Spleen (tissue), 11 donors: ENCODE measurements around the gene CYTH2. TPM values are rescaled to one million over a fixed set of nuclear protein-coding genes. Genes with fewer than 3 reads are reported as not detected.

Experiments
- DNase-seq: peaks from one replicate; pipeline ENCODE4 v3.0.0-alpha.2; 2020
- H3K27ac ChIP-seq, 8 donors: fragments of 200-600 bp; sonication (generic) in 7 of 8; 1 replicate in 4 of 8; 2 replicates in 4 of 8; pipeline versions ENCODE4 v1.5.0 to v1.8.0; 2016 to 2021; ENCODE audit warnings: inconsistent platforms in 4 of 8, mild to moderate bottlenecking in 4 of 8, moderate library complexity in 1 of 8
- H3K27me3 ChIP-seq, 7 donors: fragments of 200-600 bp; sonication (generic) in 6 of 7; replicated peaks in 1 of 7; 1 replicate in 4 of 7; 2 replicates in 3 of 7; pipeline versions ENCODE4 v1.5.0 to v1.8.0; 2016 to 2021; ENCODE audit warnings: inconsistent platforms in 3 of 7, mild to moderate bottlenecking in 1 of 7
- H3K36me3 ChIP-seq, 6 donors: fragments of 200-600 bp; sonication (generic) in 5 of 6; 1 replicate in 4 of 6; 2 replicates in 2 of 6; pipeline versions ENCODE4 v1.5.0 to v1.8.0; 2016 to 2021; ENCODE audit warnings: inconsistent platforms in 2 of 6
- H3K4me1 ChIP-seq, 6 donors: fragments of 200-600 bp; sonication (generic) in 5 of 6; 1 replicate in 3 of 6; 2 replicates in 3 of 6; pipeline versions ENCODE4 v1.5.0 to v1.8.0; 2016 to 2021; ENCODE audit warnings: inconsistent platforms in 3 of 6
- H3K4me3 ChIP-seq, 8 donors: fragments of 200-600 bp; sonication (generic) in 7 of 8; 1 replicate in 4 of 8; 2 replicates in 4 of 8; pipeline versions ENCODE4 v1.5.0 to v1.8.0; 2016 to 2021; ENCODE audit warnings: inconsistent platforms in 4 of 8, mild to moderate bottlenecking in 4 of 8, moderate library complexity in 2 of 8
- H3K9me3 ChIP-seq, 8 donors: fragments of 200-600 bp; sonication (generic) in 7 of 8; 1 replicate in 4 of 8; 2 replicates in 4 of 8; pipeline versions ENCODE4 v1.5.0 to v1.8.0; 2016 to 2021; ENCODE audit warnings: inconsistent platforms in 4 of 8
- POLR2A ChIP-seq, 3 donors: fragments of 450-650 bp; IDR thresholded peaks; one replicate each; pipeline ENCODE4 v1.5.1; 2017; ENCODE audit warnings: antibody characterized with exemption in 3 of 3, mild to moderate bottlenecking in 1 of 3
- POLR2AphosphoS5 ChIP-seq, 3 donors: sonication (generic); formaldehyde crosslinking; IDR thresholded peaks; one replicate each; pipeline ENCODE4 v1.5.1; 2017; ENCODE audit warnings: antibody characterized with exemption in 3 of 3
- WGBS, 5 donors: extraction: QIAGEN DNeasy Blood & Tissue Kit in 3 of 5; methylation state at CpG; one replicate each; pipeline versions ENCODE4 v1.1.5 to v1.1.7; 2013 to 2018; 5-methylcytosine and 5-hydroxymethylcytosine counted together
- intact Hi-C: fragments of 100-400 bp; cut with DNase I; formaldehyde crosslinking; loops from one replicate; pipeline ENCODE4 v1.15.0; 2023; ENCODE audit warnings: low total_unique reads
- polyA plus RNA-seq, 3 donors: library from polyadenylated mRNA; stranded (reverse); fragments of 200-250 nt; gene quantifications; one replicate each; pipeline ENCODE4 v1.2.1, GENCODE V29; 2013
- total RNA-seq, 7 donors: library from RNA; depleted of rRNA in 3 of 7; stranded (reverse); fragments of >200 nt in 3 of 7; fragmentation: NEBNext Ultra II Directional in 4 of 7; extraction: Animal tissue kit (Norgen Biotek cat#: 25700) in 4 of 7; gene quantifications; one replicate each; pipeline versions ENCODE4 v1.1.0 to v1.2.1, GENCODE V29; 2016 to 2021
- TF ChIP-seq, protein P1 (sequence below), 11 experiments: fragments of 200-600 bp in 7 of 11; fragments of 450-650 bp in 4 of 11; sonication (generic) in 4 of 11; IDR thresholded peaks in 8 of 11; conservative IDR thresholded peaks in 3 of 11; 1 replicate in 7 of 11; 2 replicates in 4 of 11; pipeline versions ENCODE4 v1.4.0 to v1.8.0; 2016 to 2021; ENCODE audit warnings: antibody characterized with exemption in 11 of 11, inconsistent platforms in 4 of 11, mild to moderate bottlenecking in 1 of 11
- donor health status: healthy with polysubstance abuse.
- donor health status: DM: no; HTN: no; CAD: no; lungs with moderate emphysema.
- donor health status: DM: no; HTN: no; CAD: no.
- donor health status: Bipolar disorder and iron deficiency.
- donor health status: healthy.
- donor health status: DM: no; HTN: no; CAD: no.
- donor health status: DM: yes; HTN: yes; CAD: no.

CYTH2 gene
- total and polyA plus RNA-seq, 10 donors, result 22.6 to 66.4 (median 40.7) TPM

- no peak for DNase-seq
- Histone ChIP-seq H3K27ac (no peak overlapping the region), H3K27me3 (no peaks in the 10 kb centered on the region), H3K9me3 (no peaks in the 10 kb centered on the region), H3K4me1 (peaks cover 10 to 46% (median 27%) of the 10 kb centered on the region in 6 donors), H3K36me3 (peaks cover 0 to 83% (median 81%) of the 10 kb centered on the region in 6 donors), H3K4me3 (no peak overlapping the region)
- whole genome bisulfite sequencing, 5 donors, result 88 to 92% (median 91%) methylated on average over 12 to 14 of the region's 14 CpGs
- intact Hi-C loops, result no loop called here
- TF ChIP-seq, protein P1, sequence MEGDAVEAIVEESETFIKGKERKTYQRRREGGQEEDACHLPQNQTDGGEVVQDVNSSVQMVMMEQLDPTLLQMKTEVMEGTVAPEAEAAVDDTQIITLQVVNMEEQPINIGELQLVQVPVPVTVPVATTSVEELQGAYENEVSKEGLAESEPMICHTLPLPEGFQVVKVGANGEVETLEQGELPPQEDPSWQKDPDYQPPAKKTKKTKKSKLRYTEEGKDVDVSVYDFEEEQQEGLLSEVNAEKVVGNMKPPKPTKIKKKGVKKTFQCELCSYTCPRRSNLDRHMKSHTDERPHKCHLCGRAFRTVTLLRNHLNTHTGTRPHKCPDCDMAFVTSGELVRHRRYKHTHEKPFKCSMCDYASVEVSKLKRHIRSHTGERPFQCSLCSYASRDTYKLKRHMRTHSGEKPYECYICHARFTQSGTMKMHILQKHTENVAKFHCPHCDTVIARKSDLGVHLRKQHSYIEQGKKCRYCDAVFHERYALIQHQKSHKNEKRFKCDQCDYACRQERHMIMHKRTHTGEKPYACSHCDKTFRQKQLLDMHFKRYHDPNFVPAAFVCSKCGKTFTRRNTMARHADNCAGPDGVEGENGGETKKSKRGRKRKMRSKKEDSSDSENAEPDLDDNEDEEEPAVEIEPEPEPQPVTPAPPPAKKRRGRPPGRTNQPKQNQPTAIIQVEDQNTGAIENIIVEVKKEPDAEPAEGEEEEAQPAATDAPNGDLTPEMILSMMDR (IDR thresholded peaks at IDR 0.05 in 8 of 11, conservative IDR thresholded peaks at IDR 0.05 in 3 of 11), result no peak
- TF ChIP-seq POLR2A (IDR thresholded peaks at IDR 0.05), result no peak
- TF ChIP-seq POLR2AphosphoS5 (IDR thresholded peaks at IDR 0.05), result peak in 1 of 3 donors; percentile 9
Measured at GRCh38 chr19:48473161-48473966, 4.2 kb downstream of the CYTH2 start.

GRCh38 chr19:48474084-48474592 lies 5.0 kb downstream of the CYTH2 start:
- no peak for DNase-seq
- WGBS, 5 donors, result 80 to 92% (median 85%) methylated on average over 14 to 16 of the region's 16 CpGs
- Histone ChIP-seq H3K27me3 (no peaks in the 10 kb centered on the region), H3K4me1 (peaks cover 10 to 43% (median 21%) of the 10 kb centered on the region in 6 donors), H3K36me3 (peaks cover 0 to 91% (median 84%) of the 10 kb centered on the region in 6 donors), H3K9me3 (no peaks in the 10 kb centered on the region), H3K27ac (no peak overlapping the region), H3K4me3 (no peak overlapping the region)
- no peak for TF ChIP-seq POLR2A (IDR thresholded peaks at IDR 0.05)
- peak in 2 of 3 donors; percentile 23 to 41 for TF ChIP-seq POLR2AphosphoS5 (IDR thresholded peaks at IDR 0.05)
- intact Hi-C loops, result no loop called here

DNA sequence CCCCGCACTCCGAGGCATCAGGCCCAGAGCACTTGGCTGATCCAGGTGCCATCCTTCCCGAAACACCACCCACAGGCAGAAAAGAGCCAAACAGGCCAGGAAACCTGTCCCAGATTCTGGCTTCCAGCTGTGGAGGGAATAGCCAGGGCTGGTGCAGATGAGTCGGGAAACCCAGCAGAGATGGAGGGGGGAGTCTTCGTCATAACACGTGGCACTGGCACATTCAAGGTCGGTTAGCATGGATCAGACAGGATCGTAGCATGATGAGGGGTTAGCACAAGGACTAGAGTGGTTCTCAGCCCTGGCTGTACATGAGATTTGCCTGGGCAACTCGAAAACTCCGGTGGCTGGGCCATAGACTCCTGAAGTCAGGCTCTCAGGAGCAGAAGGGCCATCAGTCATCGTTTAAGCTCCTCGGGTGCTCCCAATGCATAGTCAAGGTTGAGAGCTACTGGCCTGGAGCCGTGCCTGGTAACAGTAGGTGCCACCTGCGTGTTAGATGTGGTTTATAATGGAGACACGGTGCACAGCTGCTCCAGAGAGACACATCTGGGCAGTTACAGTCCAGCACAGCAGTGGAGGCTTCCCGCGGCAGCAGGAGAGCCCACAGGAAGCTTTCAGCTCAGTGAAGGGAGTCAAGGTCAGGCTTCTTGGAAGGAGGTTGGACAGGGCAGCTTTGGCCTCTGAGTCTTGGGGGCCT lies 6.3 kb downstream of the CYTH2 start:
- Histone ChIP-seq H3K27me3 (no peaks in the 10 kb centered on the region), H3K27ac (no peak overlapping the region), H3K36me3 (peaks cover 0 to 93% (median 84%) of the 10 kb centered on the region in 6 donors), H3K9me3 (no peaks in the 10 kb centered on the region), H3K4me1 (peaks cover 3 to 42% (median 16%) of the 10 kb centered on the region in 6 donors), H3K4me3 (no peak overlapping the region)
- WGBS, 5 donors, result 78 to 88% (median 86%) methylated on average over 16 to 17 of the region's 17 CpGs
- intact Hi-C loops, result no loop called here
- DNase-seq, result no peak
- TF ChIP-seq POLR2AphosphoS5 (IDR thresholded peaks at IDR 0.05), result peak in 1 of 3 donors; percentile 16
- no peak for TF ChIP-seq POLR2A (IDR thresholded peaks at IDR 0.05)
- TF ChIP-seq, protein P1 (IDR thresholded peaks at IDR 0.05 in 8 of 11, conservative IDR thresholded peaks at IDR 0.05 in 3 of 11), result no peak

DNA sequence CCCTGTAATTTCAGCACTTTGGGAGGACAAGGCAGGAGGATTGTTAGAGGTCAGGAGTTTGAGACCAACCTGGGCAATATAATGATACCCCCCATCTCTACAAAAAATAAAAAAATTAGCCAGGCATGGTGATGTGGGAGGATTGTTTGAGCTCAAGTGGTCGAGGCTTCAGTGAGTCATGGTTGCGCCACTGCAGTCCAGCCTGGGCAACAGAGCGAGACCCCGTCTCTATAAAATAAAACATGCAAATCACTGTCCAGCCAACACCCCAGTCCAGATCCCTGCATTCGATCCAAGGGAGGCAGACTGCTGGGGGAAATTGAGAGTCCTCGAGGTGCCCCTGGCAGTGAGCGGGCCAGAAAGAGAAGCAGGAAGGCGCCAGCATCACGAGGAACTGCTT lies 7.0 kb downstream of the CYTH2 start:
- no peak overlapping the region for H3K27ac ChIP-seq

More for the DNA sequence above, 7.0 kb downstream of the CYTH2 start:
- DNase-seq, result no peak
- intact Hi-C loops, result no loop called here
- Histone ChIP-seq H3K27me3 (no peaks in the 10 kb centered on the region), H3K4me1 (peaks cover 4 to 42% (median 18%) of the 10 kb centered on the region in 6 donors), H3K9me3 (no peaks in the 10 kb centered on the region), H3K36me3 (peaks cover 0 to 87% (median 78%) of the 10 kb centered on the region in 6 donors), H3K4me3 (no peak overlapping the region)
- TF ChIP-seq, protein P1 (IDR thresholded peaks at IDR 0.05 in 8 of 11, conservative IDR thresholded peaks at IDR 0.05 in 3 of 11), result no peak
- peak in 1 of 3 donors; percentile 19 for TF ChIP-seq POLR2AphosphoS5 (IDR thresholded peaks at IDR 0.05)
- 84 to 94% (median 86%) methylated on average over 9 of the region's 9 CpGs for WGBS, 5 donors
